Kidney capillary endothelial cell (primary cell): ENCODE measurements around the gene RAB11A.
A peak's percentile ranks its signal among the peaks of the same experiment; 100 is the strongest.

ENCODE experiments used
- DNase-seq: peaks from one replicate; pipeline ENCODE4 v3.0.0-alpha.2; 2018; ENCODE audit warnings: low spot score

RAB11A gene

DNA sequence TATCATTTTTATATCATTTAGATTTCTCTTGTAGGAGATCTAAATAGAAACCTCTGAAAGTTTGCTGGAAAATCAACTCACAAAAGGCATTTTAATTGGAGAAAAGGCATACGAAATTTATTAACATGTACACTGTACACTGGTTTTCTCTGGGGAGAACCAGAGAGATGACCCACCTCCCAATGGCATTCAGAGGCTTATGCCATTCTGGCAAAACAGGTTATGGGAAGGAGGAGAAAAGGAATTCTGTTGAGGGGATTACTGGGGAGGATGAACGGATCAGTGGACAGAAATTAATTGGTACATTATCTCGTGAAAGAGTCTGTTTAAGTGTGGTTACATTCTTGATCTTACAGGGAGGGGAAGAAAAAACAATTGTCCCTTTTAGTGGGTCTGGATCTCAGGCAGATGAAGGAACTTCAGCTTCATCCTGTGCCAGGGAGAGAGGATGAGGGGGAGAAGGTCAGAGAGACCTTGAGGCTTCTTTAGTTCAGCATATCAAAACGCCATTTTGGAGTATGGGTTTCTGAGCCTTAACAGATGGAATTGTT is 16.5 kb downstream of the RAB11A start:
- DNase-seq = no peak

- DNase-seq = no peak
Observed at GRCh38 chr15:65887565-65887964, 18.3 kb downstream of the RAB11A start.

DNA sequence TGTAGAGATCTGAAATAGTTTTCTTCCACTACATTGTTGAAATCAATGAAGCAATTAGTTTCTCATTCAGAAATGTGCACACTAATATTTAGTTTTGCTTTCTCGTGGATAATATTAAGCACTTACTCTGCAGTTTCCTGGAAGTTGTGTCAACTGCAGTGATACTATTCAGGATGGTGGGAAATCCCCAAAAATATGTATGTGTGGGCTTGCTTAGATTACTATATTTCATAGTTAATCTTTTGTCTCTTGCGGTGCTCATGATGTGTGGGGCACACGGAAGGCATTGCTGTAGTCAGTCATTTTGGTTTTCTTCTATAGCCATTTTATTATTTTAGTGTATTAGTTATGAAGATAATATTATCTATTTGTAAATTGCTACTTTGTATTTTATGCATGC is 19.7 kb downstream of the RAB11A start:
- no peak for DNase-seq

DNA sequence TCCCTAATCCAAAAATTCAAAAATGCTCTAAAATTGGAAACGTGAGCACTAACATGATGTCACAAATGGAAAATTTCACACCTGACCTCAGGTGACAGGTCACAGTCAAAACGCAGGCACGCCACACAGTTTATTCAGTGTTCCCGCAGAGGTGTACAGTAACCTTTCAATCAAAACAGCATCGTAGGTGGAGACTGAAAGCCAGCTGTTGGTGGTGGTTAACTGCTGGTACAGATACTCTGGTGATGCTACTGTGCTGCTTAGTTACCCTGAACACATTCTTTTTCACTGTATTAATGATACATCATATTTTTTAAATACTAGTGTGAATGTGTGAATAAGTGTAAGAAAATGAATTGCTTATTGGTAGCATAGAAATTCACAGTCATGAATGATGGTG is 23.8 kb downstream of the RAB11A start:
- no peak for DNase-seq

DNA sequence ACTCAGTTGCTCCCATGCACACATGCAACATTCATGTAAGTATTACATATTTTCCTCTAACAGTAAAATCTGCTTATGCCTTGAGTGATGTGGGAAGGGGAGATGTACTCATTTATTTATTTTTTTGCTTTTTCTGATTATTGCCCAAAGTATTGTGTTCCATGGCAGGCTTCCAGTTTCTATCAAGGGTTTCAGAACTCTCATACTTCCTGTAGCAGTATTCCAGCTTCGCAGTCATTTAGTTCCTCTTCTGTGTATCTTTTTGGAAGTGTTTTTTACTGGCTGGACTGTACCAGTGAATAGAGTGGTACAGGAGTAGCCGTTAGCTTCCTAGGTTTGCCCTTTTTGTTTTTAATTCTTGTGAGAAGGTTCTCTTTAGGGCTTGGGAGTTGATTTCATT is 26.9 kb downstream of the RAB11A start:
- DNase-seq = no peak

DNA sequence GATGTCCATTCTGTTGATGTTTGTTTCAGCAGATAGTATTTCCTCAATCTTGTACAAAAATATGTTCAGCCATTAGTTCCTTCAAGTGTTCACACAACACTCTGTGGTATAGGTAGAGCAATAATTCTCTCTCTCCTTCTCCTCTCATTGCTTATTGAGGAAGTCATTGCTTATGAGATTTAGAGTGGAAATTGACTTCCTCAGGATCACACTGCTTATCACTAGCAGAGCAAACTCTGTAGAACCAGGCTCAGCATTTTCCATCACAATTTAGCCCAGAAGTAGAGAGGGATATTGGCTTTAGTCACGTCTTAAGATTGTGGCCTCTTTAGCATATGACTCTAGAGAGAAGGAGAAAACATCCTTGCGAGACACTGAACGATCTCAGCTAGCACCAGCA is 31.2 kb downstream of the RAB11A start:
- no peak for DNase-seq

- DNase-seq = no peak
Observed at GRCh38 chr15:65901336-65901735, 32.0 kb downstream of the RAB11A start.

DNA sequence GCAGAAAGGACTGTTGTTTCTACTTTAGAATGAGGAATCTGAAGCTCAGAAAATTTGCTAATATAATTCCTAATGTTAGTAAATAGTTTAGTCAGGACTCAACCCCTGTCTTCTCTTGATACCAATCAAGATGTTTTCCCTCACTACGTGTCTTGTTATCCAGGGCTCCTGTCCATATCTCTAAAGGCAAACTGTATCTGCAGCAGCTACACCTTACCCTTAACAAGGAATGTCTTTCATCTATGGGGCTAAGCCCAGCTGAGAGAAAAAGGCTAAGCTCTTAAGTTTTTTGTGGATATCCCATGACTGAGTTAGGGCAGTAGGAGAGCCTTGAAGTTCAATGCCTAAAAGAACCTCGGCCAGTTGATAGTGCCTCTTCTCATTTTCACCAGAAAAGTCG is 32.5 kb downstream of the RAB11A start:
- no peak for DNase-seq

GRCh38 chr15:65902373-65902772 is 33.1 kb downstream of the RAB11A start:
- peak; percentile 13 for DNase-seq

DNA sequence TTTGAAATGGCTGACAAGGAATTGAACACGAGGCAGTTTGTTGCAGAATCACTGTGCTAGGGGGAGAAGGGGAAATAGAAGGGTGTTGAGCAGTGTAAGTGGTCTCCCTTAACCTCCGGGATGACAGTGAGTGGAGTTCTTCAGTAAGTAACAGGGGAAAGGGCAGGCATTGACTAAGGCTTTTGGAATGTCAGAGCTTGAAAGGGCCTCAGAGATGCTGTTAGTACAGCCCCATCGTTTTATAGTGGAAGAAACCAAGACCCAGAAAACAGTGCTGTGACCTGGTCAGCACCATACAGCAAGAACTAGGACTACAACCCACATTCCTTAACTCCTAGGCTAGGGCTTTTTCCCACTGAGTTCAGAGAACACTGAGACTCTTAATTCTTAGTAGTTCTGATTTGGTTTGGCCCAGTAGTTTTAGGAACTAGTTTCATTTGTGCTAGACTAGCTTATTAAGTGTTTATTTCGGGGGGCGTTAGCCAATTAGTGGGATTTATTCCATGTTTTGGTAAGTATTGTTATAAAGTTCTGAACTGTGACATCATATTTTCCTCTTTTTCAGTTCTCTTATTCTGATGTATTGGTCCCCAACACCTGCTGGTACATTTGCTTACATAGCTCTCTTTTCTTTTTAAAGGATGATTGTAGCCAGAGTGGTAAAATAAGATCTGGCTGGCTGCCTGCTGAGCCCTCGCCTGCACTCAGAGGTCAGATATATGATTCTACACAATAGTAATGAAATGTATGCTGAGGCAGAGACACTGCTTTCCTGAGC is 34.2 kb downstream of the RAB11A start:
- DNase-seq = no peak

DNA sequence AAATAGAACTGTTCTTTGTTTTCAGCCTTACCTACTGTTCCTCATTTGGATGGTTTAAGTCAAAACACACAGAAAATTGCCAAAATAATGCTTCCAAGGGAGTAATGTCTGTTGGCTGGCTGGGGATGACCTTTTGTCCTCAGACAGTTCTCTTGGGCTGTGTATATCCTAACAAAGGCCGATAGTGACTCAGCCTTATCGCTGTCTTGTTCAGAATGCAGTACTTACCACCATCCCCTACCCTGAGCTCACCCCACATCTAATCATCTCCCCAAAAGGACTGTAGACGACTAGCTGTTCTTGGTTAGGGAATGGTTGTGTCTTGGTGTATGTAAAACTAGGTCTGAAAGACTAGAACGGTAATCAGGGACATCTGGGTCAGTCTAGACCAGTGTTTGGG is 35.0 kb downstream of the RAB11A start:
- DNase-seq = no peak

GRCh38 chr15:65906396-65906795 is 37.1 kb downstream of the RAB11A start:
- DNase-seq = no peak

- no peak for DNase-seq
Observed at GRCh38 chr15:65907661-65908060, 38.4 kb downstream of the RAB11A start.

- DNase-seq = no peak
Observed at GRCh38 chr15:65908876-65909275, 39.6 kb downstream of the RAB11A start.

DNA sequence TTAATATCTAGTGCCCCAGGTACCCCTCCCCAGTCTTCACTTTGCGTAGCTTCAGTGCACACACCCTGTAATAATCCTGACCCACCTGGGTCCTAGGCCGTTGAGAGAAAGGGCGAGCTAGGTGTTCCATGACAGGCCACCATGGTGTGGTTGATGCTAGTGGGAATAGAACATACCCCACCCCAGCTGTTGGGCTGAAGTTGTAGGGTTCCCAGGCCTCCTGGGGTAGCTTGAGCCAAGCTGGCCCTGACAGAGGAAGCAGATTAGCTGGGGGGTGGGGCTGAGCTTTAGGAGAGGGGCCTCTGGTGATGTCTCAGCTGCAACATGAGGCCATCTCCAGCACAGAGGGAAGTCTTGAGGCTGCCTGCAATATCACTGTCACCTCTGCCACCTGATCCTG is 40.5 kb downstream of the RAB11A start:
- no peak for DNase-seq

DNA sequence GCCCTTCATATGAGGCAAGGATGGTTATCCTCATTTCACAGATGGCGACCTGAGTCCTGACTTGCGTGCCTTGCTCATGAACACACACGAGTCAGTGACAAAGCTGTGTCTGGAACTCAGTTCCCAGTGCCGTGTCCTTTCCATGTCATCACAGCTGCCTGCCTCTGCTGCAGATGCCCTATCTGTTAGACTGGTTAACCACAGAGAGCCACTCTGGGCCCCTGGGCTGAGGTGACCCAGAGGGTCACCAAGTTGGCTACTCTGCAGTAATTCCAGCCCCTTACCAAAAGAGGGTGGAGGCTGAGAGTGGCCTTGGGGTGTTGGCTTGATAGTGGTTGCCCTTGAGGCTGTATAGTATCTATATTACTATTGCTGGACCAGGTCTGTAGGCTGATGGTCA is 41.0 kb downstream of the RAB11A start:
- no peak for DNase-seq

DNA sequence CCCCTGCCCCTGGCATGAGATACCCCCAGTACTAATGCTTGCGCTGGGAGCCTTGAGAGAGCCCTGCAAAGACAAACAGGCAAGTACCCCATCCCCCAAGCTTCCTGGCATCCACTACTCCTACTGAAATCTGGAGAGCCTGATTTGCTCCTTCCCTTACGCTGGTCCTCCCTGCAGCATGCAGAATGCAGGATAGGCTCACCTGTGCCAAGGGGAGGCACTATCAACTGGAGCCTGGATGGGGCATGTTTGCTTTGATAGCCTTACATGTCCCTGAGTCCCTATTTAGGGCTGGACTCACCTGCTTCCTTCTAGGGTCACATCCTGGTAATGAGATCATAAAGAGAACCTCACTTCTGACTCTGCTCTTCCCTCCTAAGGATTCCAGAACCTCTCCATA is 42.9 kb downstream of the RAB11A start:
- no peak for DNase-seq

DNA sequence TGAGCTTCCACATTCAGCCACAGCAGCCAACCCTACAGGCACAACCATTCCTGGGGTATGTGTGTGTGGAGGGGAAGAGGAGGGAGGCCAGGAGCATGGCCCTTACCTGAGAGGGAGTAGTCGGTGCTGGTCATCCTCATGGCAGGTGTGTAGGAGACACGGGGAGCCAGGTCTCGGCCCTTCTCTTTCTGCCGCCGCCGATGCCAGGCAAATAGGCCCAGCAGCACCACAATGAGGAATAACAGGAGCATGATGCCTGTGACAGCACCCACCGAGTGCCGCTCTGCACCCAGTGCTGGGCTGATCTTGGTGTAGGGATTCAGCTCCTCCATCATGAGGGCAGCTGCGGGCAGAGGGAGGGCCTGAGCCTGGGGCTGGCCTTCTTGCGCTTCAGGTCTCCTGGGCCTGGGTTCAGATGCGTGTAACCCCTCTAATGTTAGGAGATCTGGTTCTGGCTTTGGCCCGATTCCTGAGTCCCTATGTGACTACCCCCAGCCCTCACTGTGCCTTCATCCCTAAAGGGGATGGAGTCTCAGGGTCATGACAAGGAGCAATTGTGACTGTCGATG is 44.4 kb downstream of the RAB11A start:
- no peak for DNase-seq

DNA sequence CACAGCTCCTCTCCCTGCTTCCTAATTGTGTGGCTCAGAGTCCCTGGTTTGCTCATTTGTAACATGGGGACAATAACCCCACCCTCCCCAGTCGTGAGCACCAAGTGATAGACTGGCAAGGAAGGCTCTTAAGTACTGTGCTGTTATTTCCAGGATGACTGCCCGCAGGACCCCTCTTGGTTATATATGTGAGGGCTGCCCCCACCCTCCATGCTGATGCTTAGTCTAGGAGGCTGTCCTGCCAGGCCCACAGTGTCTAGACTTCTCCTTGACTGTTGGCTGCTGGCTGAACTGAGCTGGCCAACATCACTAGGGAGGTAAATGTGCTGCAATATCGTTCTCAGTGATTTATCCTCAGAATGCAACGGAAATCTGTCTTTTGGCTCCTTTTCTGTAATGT is 45.1 kb downstream of the RAB11A start:
- no peak for DNase-seq

DNA sequence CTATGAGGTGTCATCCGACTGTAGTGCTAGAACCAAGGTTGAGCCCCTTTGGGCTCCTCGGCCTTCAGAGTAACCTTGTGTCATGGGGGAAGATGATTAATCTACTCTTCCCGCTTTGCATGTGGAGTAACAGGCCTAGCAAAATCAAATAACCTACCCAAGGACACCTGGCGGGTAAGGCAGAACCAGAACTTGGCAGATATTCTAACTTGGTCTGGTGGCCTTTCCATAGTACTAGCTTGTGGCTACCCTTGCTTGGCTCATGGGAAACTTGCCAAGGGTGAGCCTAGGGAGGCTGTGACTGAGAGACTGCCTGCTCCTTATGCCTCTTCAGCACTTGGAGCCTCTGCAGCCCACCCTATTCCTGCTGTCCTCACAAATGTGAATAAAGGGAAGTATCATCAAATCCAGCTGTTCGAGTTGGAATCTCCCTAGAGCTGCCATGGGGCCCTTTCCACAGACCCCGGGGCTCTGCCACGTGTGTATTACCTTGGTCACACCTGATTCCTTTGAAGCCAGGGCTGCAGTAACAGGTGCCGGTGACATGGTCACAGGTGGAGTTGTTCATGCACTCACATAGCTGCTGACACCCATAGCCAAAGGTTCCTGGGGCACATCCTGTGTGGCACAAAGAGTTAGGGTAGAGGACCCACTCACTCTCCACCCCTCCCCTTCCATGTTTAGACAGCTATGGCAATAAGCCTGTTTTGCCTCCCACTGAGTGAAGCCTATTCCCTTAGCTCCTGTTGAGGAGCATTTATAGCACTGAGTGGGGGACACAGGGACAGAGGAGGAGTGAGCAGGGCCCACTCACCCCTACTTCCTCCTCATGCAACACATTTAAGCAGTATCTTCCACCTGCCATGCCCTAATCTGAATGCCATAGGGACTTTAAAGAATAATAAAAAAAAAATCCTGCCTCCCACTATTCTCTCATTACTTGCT is 46.0 kb downstream of the RAB11A start:
- DNase-seq = no peak

DNA sequence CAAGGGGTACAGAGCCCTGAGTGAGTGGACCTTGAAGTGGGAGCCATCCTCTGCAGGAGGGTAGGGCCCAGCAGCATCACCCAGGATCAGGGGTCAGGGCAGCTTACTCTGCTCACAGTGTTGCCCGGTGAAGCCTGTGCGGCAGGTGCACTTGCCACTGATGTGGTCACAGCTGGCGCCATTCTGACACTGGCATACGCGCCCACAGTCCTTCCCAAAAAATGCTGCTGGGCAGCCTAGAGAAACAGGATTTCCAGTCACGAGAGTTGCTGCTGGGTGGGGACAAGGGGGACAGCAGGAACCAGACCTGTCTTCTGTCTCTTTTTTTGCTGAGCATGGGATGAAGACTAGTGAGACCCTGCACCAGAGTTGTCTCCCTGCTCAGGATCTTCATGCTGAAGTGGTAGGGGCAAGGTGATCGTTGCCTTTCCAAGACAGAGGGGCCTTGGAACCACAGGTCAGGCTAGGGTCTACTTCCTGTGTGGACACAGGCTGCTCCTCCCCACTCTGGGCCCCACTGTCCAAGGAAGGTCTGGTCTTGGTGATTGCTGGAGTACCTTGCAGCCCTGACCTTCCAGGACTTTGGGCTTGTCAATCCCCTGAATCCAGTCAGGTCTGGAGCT is 46.9 kb downstream of the RAB11A start:
- DNase-seq = no peak
